Measurements from ENCODE around the gene ANXA4.

- no peak for TF ChIP-seq EZH2 (IDR thresholded peaks at IDR 0.05; ENCODE audit: low read depth, unreplicated experiment)
- TF ChIP-seq POLR2AphosphoS5 (IDR thresholded peaks at IDR 0.05; ENCODE audit: low read depth) = no peak
- TF ChIP-seq JUNB (IDR thresholded peaks at IDR 0.05; ENCODE audit: unreplicated experiment) = no peak
- TF ChIP-seq CTCF (conservative IDR thresholded peaks at IDR 0.05; ENCODE audit: low read depth in 2 of 2) = no peak
- TF ChIP-seq, protein P1, sequence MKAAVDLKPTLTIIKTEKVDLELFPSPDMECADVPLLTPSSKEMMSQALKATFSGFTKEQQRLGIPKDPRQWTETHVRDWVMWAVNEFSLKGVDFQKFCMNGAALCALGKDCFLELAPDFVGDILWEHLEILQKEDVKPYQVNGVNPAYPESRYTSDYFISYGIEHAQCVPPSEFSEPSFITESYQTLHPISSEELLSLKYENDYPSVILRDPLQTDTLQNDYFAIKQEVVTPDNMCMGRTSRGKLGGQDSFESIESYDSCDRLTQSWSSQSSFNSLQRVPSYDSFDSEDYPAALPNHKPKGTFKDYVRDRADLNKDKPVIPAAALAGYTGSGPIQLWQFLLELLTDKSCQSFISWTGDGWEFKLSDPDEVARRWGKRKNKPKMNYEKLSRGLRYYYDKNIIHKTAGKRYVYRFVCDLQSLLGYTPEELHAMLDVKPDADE (IDR thresholded peaks at IDR 0.05) = no peak
- no peak for TF ChIP-seq REST (IDR thresholded peaks at IDR 0.05; ENCODE audit: unreplicated experiment)
- TF ChIP-seq CREB1 (CRISPR knock-in tag; IDR thresholded peaks at IDR 0.05; ENCODE audit: low read depth) = no peak
- no peak for TF ChIP-seq ZNF114 (CRISPR knock-in tag; IDR thresholded peaks at IDR 0.05)
- TF ChIP-seq EZH2phosphoT487 (IDR thresholded peaks at IDR 0.05; ENCODE audit: unreplicated experiment) = no peak
- TF ChIP-seq NANOG (IDR thresholded peaks at IDR 0.05; ENCODE audit: borderline replicate concordance) = no peak
- no peak for TF ChIP-seq STAT1 (IDR thresholded peaks at IDR 0.05; ENCODE audit: unreplicated experiment)
Measured at GRCh38 chr2:69773206-69773605, 31.3 kb downstream of the ANXA4 start.
